Measurements from ENCODE around the gene ZSCAN21.

GRCh38 chr7:100088621-100089457 lies 39.3 kb downstream of the ZSCAN21 start, which contains the start of gene COPS6:
- TF ChIP-seq POLR2A (IDR thresholded peaks at IDR 0.05; ENCODE audit: low read length) (peak; percentile 79), GATA1 (IDR thresholded peaks at IDR 0.05; ENCODE audit: low read depth, low read length) (no peak)
